Measurements from ENCODE around the gene TMEM198. TPM values are rescaled to one million over a fixed set of nuclear protein-coding genes. Genes with fewer than 3 reads are reported as not detected.

Gene TMEM198
- polyA plus RNA-seq, 1 donor from 2014 or later: 44.0 TPM

DNA sequence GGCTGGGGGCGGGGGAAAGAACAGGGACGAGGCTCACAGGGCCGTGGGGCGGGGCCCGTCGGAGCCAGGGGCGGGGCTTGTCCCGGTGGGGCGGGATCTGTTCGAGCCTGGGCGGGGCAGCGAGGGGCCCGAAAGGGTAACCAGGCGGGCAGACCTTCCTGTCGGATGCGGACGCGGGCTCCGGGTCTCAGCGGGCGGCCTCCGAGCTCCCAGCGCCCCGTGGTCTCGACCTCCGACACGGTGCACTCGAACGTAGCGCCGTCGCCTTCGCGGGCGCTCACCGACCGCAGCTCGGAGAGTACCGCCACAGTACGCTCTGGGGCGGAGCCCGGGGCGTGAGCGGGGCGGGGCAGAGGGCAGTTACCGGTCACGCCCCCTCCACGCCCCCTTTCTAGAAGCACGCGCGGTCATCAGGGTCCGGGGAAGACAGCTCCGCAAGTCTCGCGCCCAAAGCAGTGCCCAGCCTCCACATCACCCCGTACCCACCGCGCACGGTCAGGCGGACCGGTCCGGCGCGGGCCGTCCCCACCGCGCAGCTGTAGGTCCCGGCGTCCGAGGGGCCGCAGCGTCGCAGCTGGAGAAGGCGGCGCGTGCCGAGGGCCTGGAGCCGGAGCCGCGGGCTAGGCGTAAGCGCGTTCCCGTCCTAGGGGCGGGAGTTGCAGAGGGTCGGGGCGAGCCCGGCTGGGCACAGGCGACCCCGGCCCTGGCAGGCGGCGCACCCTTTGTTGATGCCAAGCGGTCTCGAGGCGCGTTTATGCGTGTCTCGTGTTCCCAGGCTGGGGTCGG is 8.7 kb downstream of the TMEM198 start:
- peak; percentile 17 for TF ChIP-seq SMC3 (conservative IDR thresholded peaks at IDR 0.05; ENCODE audit: poor library complexity)
- peak; percentile 31 for TF ChIP-seq POLR2AphosphoS5 (IDR thresholded peaks at IDR 0.05)
- peak; percentile 70 for TF ChIP-seq MXI1 (conservative IDR thresholded peaks at IDR 0.05; ENCODE audit: poor library complexity, severe bottlenecking)
- TF ChIP-seq CTCF (IDR thresholded peaks at IDR 0.05; ENCODE audit: poor library complexity, severe bottlenecking): no peak
- TF ChIP-seq RAD21 (conservative IDR thresholded peaks at IDR 0.05): no peak
- no peaks in the 10 kb centered on the region for H3K36me3 ChIP-seq (ENCODE audit: insufficient read depth, low read length)
- H3K4me3 ChIP-seq (ENCODE audit: low read length): peak overlapping the region; percentile 80
- peak overlapping the region; percentile 27 for H2AFZ ChIP-seq (ENCODE audit: low read depth, low read length)
- no peaks in the 10 kb centered on the region for H4K20me1 ChIP-seq (ENCODE audit: insufficient read depth)
- H3K9ac ChIP-seq (ENCODE audit: low read length): peak overlapping the region; percentile 53
- H3F3A ChIP-seq (ENCODE audit: insufficient read depth, low read length, poor library complexity, severe bottlenecking): no peaks in the 10 kb centered on the region
- H3K4me2 ChIP-seq (ENCODE audit: low read length): peak overlapping the region; percentile 51
- H3K79me2 ChIP-seq (replicated peaks; ENCODE audit: insufficient read depth, low read length): no peaks in the 10 kb centered on the region
- peaks cover 3% of the 10 kb centered on the region for H3K27me3 ChIP-seq (ENCODE audit: insufficient read depth, low read depth, low read length)
- H3K9me3 ChIP-seq (ENCODE audit: low read length): no peaks in the 10 kb centered on the region
- no peak overlapping the region for H3K27ac ChIP-seq (ENCODE audit: low read length)
- H3K9me2 ChIP-seq (ENCODE audit: insufficient read depth, low read length): no peaks in the 10 kb centered on the region

DNA sequence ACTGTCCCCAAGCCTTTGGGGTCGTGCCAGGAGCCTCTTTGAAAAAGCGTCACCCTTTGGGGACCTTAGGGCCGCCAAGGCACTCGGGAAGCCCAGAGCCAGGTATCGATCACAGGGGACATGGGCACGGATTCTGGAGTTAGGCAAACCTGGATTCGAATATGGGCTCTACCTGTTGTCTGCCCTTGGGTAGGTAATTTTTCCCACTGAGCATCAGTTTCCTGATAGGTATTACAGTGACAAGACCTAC is 9.3 kb downstream of the TMEM198 start:
- Histone ChIP-seq H3K4me2 (ENCODE audit: low read length) (peak overlapping the region; percentile 51), H4K20me1 (ENCODE audit: insufficient read depth) (no peaks in the 10 kb centered on the region), H3K9me2 (ENCODE audit: insufficient read depth, low read length) (no peaks in the 10 kb centered on the region), H3K9me3 (ENCODE audit: low read length) (no peaks in the 10 kb centered on the region), H3K79me2 (replicated peaks; ENCODE audit: insufficient read depth, low read length) (no peaks in the 10 kb centered on the region), H3K27ac (ENCODE audit: low read length) (no peak overlapping the region), H3K9ac (ENCODE audit: low read length) (peak overlapping the region; percentile 53), H3F3A (ENCODE audit: insufficient read depth, low read length, poor library complexity, severe bottlenecking) (no peaks in the 10 kb centered on the region), H3K4me3 (ENCODE audit: low read length) (peak overlapping the region; percentile 80), H2AFZ (ENCODE audit: low read depth, low read length) (no peak overlapping the region), H3K27me3 (ENCODE audit: insufficient read depth, low read depth, low read length) (peaks cover 3% of the 10 kb centered on the region), H3K36me3 (ENCODE audit: insufficient read depth, low read length) (no peaks in the 10 kb centered on the region)
- TF ChIP-seq REST (IDR thresholded peaks at IDR 0.05; ENCODE audit: borderline replicate concordance) (no peak), MXI1 (conservative IDR thresholded peaks at IDR 0.05; ENCODE audit: poor library complexity, severe bottlenecking) (no peak), CTCF (IDR thresholded peaks at IDR 0.05; ENCODE audit: poor library complexity, severe bottlenecking) (no peak), POLR2AphosphoS5 (IDR thresholded peaks at IDR 0.05) (no peak)
